HG02943 (cell line): ENCODE data around the gene FUS.

Experiments used
- ATAC-seq: cut with Tn5 transposase; IDR thresholded peaks from one replicate; pipeline ENCODE4 v1.9.1; 2021; ENCODE audit warnings: mild to moderate bottlenecking, low read depth, moderate library complexity; ENCODE audit not compliant: unreplicated experiment

The FUS gene

GRCh38 chr16:31225193-31225592 is 45.3 kb downstream of the FUS start:
- no peak for ATAC-seq

GRCh38 chr16:31228206-31228605 is 48.3 kb downstream of the FUS start:
- no peak for ATAC-seq

DNA sequence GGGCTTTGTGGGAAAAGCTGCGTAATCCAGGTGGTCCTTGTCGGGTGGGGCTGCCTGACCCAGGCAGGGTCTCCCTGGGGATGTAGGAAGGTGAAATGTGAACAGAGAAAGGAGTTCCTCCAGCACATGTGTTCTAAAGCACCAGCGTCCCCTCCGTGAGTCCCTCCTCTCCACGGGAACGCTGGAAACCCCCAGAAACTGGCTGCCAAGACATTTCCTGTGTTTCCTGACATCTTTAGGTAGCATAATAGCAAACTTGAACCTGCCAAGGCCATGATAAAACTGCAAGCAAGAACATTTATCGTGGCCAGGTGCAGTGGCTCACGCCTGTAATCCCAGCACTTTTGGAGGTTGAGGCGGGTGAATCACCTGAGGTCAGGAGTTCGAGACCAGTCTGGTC is 49.6 kb downstream of the FUS start:
- no peak for ATAC-seq

DNA sequence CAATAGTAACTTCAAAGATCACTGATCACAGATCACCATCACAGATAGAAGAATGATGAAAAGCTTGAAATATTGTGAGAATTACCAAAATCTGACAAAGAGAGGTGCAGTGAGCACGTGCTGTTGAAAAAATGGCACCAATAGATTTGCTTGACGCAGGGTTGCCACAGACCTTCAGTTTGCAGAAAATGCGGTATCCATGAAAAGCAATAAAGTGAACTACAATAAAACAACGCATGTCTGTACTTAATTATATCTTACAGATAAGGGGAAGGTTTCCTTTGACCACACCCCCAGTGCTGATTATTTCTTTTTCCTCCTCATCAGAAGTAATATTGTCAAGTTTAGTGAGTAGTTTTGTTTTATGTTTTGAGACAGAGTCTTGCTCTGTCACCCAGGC is 58.1 kb downstream of the FUS start:
- no peak for ATAC-seq
